ENCODE data around the gene LBHD2.

The LBHD2 gene

GRCh38 chr14:103089386-103090335, 5.7 kb downstream of the LBHD2 start:
- H3K4me3 Mint-ChIP-seq, result no peak overlapping the region
- peaks cover 3% of the 10 kb centered on the region for H3K36me3 Mint-ChIP-seq (ENCODE audit: insufficient read depth)
- peaks cover 7 to 15% of the 10 kb centered on the region in 2 donors for H3K27me3 Mint-ChIP-seq
- H3K27ac Mint-ChIP-seq, result no peak overlapping the region
- H3K4me1 Mint-ChIP-seq (ENCODE audit: low read depth in 2 of 2), result peaks cover 4% of the 10 kb centered on the region in 2 donors
- DNase-seq, result no peak
- ATAC-seq (replicated peaks), result no peak
- no peaks in the 10 kb centered on the region for H3K9me3 Mint-ChIP-seq

GRCh38 chr14:103090481-103091020, 6.5 kb downstream of the LBHD2 start:
- Mint-ChIP-seq H3K4me3 (peak overlapping the region; percentile 74 to 77), H3K4me1 (ENCODE audit: low read depth in 2 of 2) (peaks cover 4 to 6% of the 10 kb centered on the region in 2 donors), H3K27me3 (peaks cover 7 to 15% of the 10 kb centered on the region in 2 donors), H3K36me3 (ENCODE audit: insufficient read depth) (peaks cover 3% of the 10 kb centered on the region), H3K9me3 (no peaks in the 10 kb centered on the region), H3K27ac (no peak overlapping the region)
- DNase-seq (no peak), ATAC-seq (replicated peaks) (no peak)

DNA sequence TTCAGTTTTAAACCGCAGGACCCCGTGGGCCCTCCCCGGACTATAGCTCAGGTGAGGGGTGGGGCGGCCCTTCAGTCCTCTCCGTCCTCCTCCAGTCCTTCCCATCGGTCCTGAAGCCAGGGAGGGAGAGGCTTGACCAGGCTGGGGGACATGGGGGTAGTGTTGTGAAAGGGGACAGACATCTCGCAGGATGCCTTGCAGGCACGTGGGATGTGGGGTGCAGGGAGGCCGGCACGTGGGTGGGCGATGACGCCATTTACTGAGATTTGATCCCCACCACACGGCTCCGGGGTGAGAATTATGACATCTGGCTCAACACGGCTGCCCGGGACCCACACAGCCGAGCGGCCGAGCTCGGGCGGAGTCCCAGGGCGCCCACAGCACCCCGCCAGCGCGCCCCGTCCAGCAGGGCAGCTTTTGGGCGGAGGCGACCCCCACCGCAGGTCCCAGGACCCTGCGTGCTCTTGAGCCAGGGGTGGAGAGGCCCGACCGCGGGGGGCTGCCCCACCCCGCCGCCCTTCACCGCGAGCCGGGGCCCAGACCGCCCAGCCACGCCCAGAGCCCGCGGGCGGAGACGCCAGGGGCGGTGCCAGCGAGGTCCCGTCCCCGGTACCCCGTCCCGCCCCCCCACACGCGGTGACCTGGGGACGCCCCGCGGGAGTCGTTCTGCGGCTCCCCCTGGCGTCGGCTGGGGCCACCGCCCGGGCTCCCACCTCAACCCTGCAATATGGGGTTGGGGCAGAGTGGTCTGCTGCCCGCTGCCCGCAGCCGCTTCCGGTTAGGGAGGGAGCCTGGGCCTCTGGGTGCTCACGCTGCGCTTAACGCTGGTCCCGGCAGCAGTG, 7.3 kb downstream of the LBHD2 start:
- Mint-ChIP-seq H3K27me3 (peaks cover 7 to 16% of the 10 kb centered on the region in 2 donors), H3K36me3 (ENCODE audit: insufficient read depth) (peaks cover 3% of the 10 kb centered on the region), H3K27ac (no peak overlapping the region), H3K4me1 (ENCODE audit: low read depth in 2 of 2) (peaks cover 4 to 7% of the 10 kb centered on the region in 2 donors), H3K4me3 (peak overlapping the region; percentile 74 to 77), H3K9me3 (no peaks in the 10 kb centered on the region)
- ATAC-seq (replicated peaks) (peak; percentile 89), DNase-seq (peak; percentile 69 to 76 (median 69))

- peaks cover 3% of the 10 kb centered on the region for H3K36me3 Mint-ChIP-seq (ENCODE audit: insufficient read depth)
- peak overlapping the region; percentile 37 to 61 for H3K4me3 Mint-ChIP-seq
- ATAC-seq (replicated peaks), result no peak
- peaks cover 9 to 17% of the 10 kb centered on the region in 2 donors for H3K27me3 Mint-ChIP-seq
- no peak overlapping the region for H3K27ac Mint-ChIP-seq
- H3K4me1 Mint-ChIP-seq (ENCODE audit: low read depth in 2 of 2), result peaks cover 4 to 9% of the 10 kb centered on the region in 2 donors
- no peaks in the 10 kb centered on the region for H3K9me3 Mint-ChIP-seq
- DNase-seq, result no peak
These were observed 7.8 kb downstream of the LBHD2 start for GRCh38 chr14:103091883-103092222.

- Mint-ChIP-seq H3K36me3 (ENCODE audit: insufficient read depth) (peaks cover 3% of the 10 kb centered on the region), H3K4me1 (ENCODE audit: low read depth in 2 of 2) (peaks cover 4 to 9% of the 10 kb centered on the region in 2 donors), H3K27ac (no peak overlapping the region), H3K9me3 (no peaks in the 10 kb centered on the region), H3K4me3 (no peak overlapping the region), H3K27me3 (peaks cover 15 to 20% of the 10 kb centered on the region in 2 donors)
- DNase-seq (no peak), ATAC-seq (replicated peaks) (no peak)
These were observed 9.9 kb downstream of the LBHD2 start for GRCh38 chr14:103093856-103094405.

DNA sequence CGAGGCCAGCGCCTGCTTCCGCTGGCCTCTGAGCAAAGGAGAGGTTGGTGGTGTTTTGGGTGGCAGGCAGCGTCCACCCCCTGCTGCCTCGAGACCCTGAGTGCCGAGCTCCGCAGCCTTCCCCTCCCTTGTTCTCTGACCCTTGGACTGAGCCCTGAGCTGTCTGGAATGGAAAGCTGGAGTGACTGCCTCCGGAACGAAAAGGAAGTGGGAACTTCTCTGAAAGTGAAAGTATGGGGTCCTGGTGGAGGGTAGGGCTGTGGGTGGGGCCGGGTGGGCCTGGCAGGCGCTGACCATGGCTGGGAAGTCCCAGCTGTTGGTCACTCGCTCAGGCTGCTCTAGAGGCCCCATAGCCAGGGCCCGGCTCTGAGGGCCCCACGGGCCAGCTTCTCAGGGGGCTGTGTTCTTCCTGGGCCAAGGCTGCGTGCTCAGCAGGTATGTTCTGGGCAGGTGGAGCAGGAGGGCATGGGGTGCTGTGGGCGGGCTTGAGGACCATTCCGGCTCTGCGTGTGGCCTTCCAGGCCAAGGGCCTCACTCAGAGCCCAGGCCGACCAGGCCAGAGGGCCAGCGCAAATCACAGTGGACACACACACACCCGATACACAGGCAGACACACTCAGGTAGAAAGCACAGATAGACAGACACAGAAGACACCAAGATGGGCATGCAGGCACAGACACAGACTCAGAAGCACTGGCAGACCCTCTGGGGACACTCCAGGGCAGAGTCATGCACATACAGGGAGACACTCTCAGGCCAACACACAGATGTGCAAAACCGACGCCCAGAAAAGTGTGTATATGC, 10.6 kb downstream of the LBHD2 start, which contains the start of gene EXOC3L4:
EXOC3L4 (plus strand) TSS at position 320 of the 804 bp plus-strand sequence. CDS start 5,495 bp downstream, outside the sequence.
- H3K4me3 Mint-ChIP-seq, result no peak within 1 kb of the TSS
- peaks cover 15 to 20% of the 10 kb centered on the region in 2 donors for H3K27me3 Mint-ChIP-seq
- no peak for DNase-seq

DNA sequence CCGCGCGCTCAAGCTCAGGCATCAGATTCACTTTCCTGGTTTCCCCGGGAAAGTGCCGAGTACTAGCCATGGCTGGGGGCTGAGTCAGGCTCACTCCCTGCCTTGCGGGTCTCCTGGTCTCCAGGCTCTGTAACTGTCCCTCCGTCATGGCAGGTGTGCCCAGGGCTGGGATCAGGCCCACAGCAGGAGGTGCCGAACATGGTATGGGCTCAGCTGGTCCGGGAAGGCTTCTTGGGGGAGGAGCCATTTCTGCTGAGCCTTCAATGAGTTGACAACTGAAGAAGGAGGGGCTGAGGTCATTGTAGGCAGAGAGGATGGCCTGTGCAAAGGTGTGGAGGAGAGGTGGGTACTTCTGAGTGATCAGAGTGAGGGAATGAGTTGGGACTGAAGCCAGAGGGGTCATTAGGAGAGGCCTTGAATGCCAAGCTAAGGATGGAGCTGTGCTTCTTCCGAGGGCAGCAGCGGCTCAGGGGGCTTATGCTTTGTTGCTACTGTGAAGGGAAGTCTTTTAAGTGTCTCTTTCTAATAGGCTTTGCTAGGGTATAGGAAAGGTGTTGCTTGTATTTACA, 11.3 kb downstream of the LBHD2 start:
- no peak for DNase-seq
- no peak for ATAC-seq (replicated peaks)
- Mint-ChIP-seq H3K27ac (no peak overlapping the region), H3K4me3 (no peak overlapping the region), H3K36me3 (ENCODE audit: insufficient read depth) (peaks cover 3% of the 10 kb centered on the region), H3K9me3 (no peaks in the 10 kb centered on the region), H3K27me3 (peaks cover 15 to 24% of the 10 kb centered on the region in 2 donors), H3K4me1 (ENCODE audit: low read depth in 2 of 2) (peaks cover 4 to 9% of the 10 kb centered on the region in 2 donors)

More for the DNA sequence above, 10.6 kb downstream of the LBHD2 start, which contains the start of gene EXOC3L4:
- peaks cover 3% of the 10 kb centered on the region for H3K36me3 Mint-ChIP-seq (ENCODE audit: insufficient read depth)
- no peaks in the 10 kb centered on the region for H3K9me3 Mint-ChIP-seq
- no peak within 1 kb of the TSS for H3K27ac Mint-ChIP-seq
- ATAC-seq (replicated peaks), result no peak
- H3K4me1 Mint-ChIP-seq (ENCODE audit: low read depth in 2 of 2), result peaks cover 4 to 9% of the 10 kb centered on the region in 2 donors

- Mint-ChIP-seq H3K27ac (no peak overlapping the region), H3K36me3 (ENCODE audit: insufficient read depth) (peaks cover 3% of the 10 kb centered on the region), H3K27me3 (peaks cover 21 to 35% of the 10 kb centered on the region in 2 donors), H3K4me1 (ENCODE audit: low read depth in 2 of 2) (peaks cover 0 to 7% of the 10 kb centered on the region in 2 donors), H3K9me3 (no peaks in the 10 kb centered on the region), H3K4me3 (no peak overlapping the region)
- DNase-seq, result no peak
- ATAC-seq (replicated peaks), result no peak
These were observed 12.4 kb downstream of the LBHD2 start for GRCh38 chr14:103096387-103096786.

- no peaks in the 10 kb centered on the region for H3K9me3 Mint-ChIP-seq
- H3K36me3 Mint-ChIP-seq (ENCODE audit: insufficient read depth), result peaks cover 3% of the 10 kb centered on the region
- no peak for DNase-seq
- peaks cover 0 to 8% of the 10 kb centered on the region in 2 donors for H3K4me1 Mint-ChIP-seq (ENCODE audit: low read depth in 2 of 2)
- H3K27ac Mint-ChIP-seq, result no peak overlapping the region
- H3K4me3 Mint-ChIP-seq, result no peak overlapping the region
- ATAC-seq (replicated peaks), result no peak
- peaks cover 23 to 44% of the 10 kb centered on the region in 2 donors for H3K27me3 Mint-ChIP-seq
These were observed 13.4 kb downstream of the LBHD2 start for GRCh38 chr14:103097244-103097993.

DNA sequence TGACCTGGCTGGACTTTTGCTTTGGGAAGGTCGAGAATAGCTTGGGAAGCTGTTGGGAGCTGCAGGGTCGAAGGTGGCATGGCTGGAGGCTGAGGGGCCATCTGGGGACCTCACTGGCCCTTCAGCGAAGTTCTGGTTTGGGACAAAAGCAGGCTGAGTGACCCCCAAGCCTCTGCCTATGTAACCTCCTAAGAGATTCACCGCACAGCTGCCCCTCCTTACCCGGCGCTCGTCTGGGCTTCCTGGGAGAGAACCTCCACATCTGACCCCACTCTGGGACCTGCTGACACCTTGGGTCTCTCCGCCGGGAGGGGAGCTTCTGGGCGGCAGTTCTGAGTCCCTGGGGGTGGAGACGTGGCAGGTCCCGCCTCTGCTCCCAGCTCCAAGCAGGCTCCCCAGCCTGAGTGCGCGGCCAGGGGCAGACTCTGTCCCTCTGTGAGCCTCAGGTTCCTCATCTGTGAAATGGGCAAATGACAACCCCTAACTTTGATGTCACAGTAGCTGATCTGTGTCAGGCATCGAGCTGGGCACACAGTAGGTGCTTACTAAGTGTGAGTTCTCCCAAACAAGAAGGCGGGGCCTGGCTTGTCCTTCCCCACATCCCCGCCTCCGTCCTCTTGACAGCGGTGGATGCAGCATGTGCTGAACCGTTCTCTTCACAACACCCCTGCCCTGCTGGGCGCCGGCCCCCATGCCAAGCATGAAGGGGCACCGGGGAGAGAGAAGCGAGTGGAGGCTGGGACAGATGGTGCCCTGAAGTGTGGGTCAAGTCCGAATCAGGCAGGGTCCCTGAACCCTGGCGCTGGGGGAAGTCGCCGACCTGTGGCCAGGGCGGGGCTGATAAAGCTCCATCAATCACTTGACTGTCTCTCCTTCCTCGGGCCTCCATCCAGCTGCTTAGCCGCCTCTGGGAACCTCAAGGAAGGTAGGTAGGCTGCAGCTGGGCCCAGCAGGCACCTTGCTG, 14.3 kb downstream of the LBHD2 start:
- Mint-ChIP-seq H3K4me1 (ENCODE audit: low read depth in 2 of 2) (peaks cover 0 to 8% of the 10 kb centered on the region in 2 donors), H3K36me3 (ENCODE audit: insufficient read depth) (peaks cover 3% of the 10 kb centered on the region)

More for the DNA sequence above, 14.3 kb downstream of the LBHD2 start:
- peaks cover 28 to 53% of the 10 kb centered on the region in 2 donors for H3K27me3 Mint-ChIP-seq
- H3K9me3 Mint-ChIP-seq, result no peaks in the 10 kb centered on the region
- ATAC-seq (replicated peaks), result no peak
- H3K4me3 Mint-ChIP-seq, result no peak overlapping the region
- H3K27ac Mint-ChIP-seq, result no peak overlapping the region
- DNase-seq, result no peak

Data from effector memory CD8-positive, alpha-beta T cell (primary cell).